ENCODE measurements around the gene PACS1. TPM values are rescaled to one million over a fixed set of nuclear protein-coding genes. Genes with fewer than 3 reads are reported as not detected.

Gene PACS1
- polyA plus RNA-seq, 1 of the 3 experiments (the other 2 are of a cell fraction): 37.3 TPM

DNA sequence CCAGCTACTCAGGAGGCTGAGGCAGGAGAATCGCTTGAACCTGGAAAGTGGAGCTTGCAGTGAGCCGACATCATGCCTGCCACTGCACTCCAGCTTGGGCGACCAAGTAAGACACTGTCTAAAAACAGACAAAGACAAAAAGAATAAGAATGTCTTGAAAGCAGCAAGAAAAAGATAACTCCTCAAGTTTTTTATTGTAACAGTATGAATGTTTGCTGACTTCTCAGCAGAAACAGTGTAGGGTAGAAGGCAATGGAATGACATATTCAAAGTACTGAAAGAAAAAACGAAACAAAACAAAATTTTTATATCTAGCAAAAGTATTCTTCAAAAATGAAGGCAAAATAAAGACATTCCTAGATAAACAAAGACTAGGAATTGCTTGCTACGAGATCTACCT is 76.9 kb downstream of the PACS1 start:
- CTCF ChIA-PET: no interaction called here
- Histone ChIP-seq H3K79me2 (ENCODE audit: insufficient read depth) (peaks cover 81% of the 10 kb centered on the region), H3K4me2 (no peak overlapping the region), H2AFZ (ENCODE audit: low read depth) (no peak overlapping the region), H3K4me3 (ENCODE audit: low read depth in 2 of 2, low read length in 1 of 2) (no peak overlapping the region), H3K9me2 (no peaks in the 10 kb centered on the region), H4K20me1 (ENCODE audit: insufficient read depth) (peaks cover 3% of the 10 kb centered on the region; the same call in 1 of the 2 replicates), H3K9me3 (peaks cover 8% of the 10 kb centered on the region), H3K27ac (ENCODE audit: low read depth in 2 of 2, low read length in 1 of 2) (no peak overlapping the region), H3K4me1 (ENCODE audit: control insufficient read depth in 1 of 2, insufficient read depth in 2 of 2, low read depth in 1 of 2, low read length in 1 of 2) (peaks cover 12% of the 10 kb centered on the region in 2 experiments), H3K27me3 (ENCODE audit: insufficient read depth) (no peaks in the 10 kb centered on the region), H3K9ac (no peak overlapping the region), H3K36me3 (replicated peaks in 1 of 2; ENCODE audit: control insufficient read depth in 1 of 2, insufficient read depth in 2 of 2, low read length in 1 of 2) (peaks cover 0 to 21% of the 10 kb centered on the region in 2 experiments), H3F3A (replicated peaks; ENCODE audit: insufficient read depth) (no peaks in the 10 kb centered on the region)
- TF ChIP-seq ELF1 (IDR thresholded peaks at IDR 0.05) (no peak), TEAD4 (IDR thresholded peaks at IDR 0.05; ENCODE audit: borderline replicate concordance, insufficient read depth) (no peak), GATA2 (CRISPR knock-in tag; IDR thresholded peaks at IDR 0.05) (no peak), TCF12 (IDR thresholded peaks at IDR 0.05) (no peak), CTCF (IDR thresholded peaks at IDR 0.05) (no peak), RAD21 (IDR thresholded peaks at IDR 0.05; ENCODE audit: low read length) (no peak), YY1 (IDR thresholded peaks at IDR 0.05; ENCODE audit: low read depth) (no peak), USF2 (IDR thresholded peaks at IDR 0.05; ENCODE audit: borderline replicate concordance, low read depth, low read length) (no peak), EZH2phosphoT487 (IDR thresholded peaks at IDR 0.05; ENCODE audit: borderline replicate concordance, low read depth) (no peak)
- TF ChIP-seq, protein P1, sequence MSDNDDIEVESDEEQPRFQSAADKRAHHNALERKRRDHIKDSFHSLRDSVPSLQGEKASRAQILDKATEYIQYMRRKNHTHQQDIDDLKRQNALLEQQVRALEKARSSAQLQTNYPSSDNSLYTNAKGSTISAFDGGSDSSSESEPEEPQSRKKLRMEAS (IDR thresholded peaks at IDR 0.05; ENCODE audit: low read depth): no peak
- TF ChIP-seq, protein P2, sequence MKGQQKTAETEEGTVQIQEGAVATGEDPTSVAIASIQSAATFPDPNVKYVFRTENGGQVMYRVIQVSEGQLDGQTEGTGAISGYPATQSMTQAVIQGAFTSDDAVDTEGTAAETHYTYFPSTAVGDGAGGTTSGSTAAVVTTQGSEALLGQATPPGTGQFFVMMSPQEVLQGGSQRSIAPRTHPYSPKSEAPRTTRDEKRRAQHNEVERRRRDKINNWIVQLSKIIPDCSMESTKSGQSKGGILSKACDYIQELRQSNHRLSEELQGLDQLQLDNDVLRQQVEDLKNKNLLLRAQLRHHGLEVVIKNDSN (IDR thresholded peaks at IDR 0.05; ENCODE audit: borderline replicate concordance, low read depth): no peak
- 93% methylated on average over 5 of the region's 5 CpGs for WGBS (ENCODE audit: low lambda C conversion rate)
- POLR2A ChIA-PET: no interaction called here
- DNase-seq: no peak

DNA sequence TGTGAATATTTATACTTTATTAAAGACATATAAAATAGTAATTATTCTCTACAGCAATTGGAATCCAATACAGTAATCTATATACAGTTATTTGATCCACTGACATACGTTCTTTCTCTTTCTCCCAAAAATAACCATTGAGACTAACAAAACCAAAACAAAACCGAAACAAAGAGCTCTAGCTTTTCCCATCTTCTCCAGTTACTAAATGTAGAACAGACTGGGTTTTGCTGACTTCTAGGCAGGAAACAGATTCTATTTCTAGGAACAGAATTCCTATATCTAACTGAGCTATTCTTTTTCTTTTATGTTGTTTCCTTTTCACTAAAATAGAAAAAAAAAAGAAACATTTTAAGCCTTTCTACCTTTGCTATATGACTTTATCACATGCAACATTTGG is 80.1 kb downstream of the PACS1 start:
- Histone ChIP-seq H3K9ac (no peak overlapping the region), H3K27ac (ENCODE audit: low read depth in 2 of 2, low read length in 1 of 2) (no peak overlapping the region), H3K4me2 (no peak overlapping the region), H2AFZ (ENCODE audit: low read depth) (no peak overlapping the region), H3F3A (replicated peaks; ENCODE audit: insufficient read depth) (peaks cover 10% of the 10 kb centered on the region), H3K4me1 (ENCODE audit: control insufficient read depth in 1 of 2, insufficient read depth in 2 of 2, low read depth in 1 of 2, low read length in 1 of 2) (no peaks in the 10 kb centered on the region; a peak in 1 of 4 replicates), H3K9me2 (no peaks in the 10 kb centered on the region), H3K79me2 (ENCODE audit: insufficient read depth) (peaks cover 77% of the 10 kb centered on the region), H3K36me3 (replicated peaks in 1 of 2; ENCODE audit: control insufficient read depth in 1 of 2, insufficient read depth in 2 of 2, low read length in 1 of 2) (peaks cover 0 to 24% of the 10 kb centered on the region in 2 experiments), H3K4me3 (ENCODE audit: low read depth in 2 of 2, low read length in 1 of 2) (no peak overlapping the region), H4K20me1 (ENCODE audit: insufficient read depth) (no peaks in the 10 kb centered on the region; the same call in 1 of the 2 replicates), H3K27me3 (ENCODE audit: insufficient read depth) (no peaks in the 10 kb centered on the region), H3K9me3 (peaks cover 8% of the 10 kb centered on the region)
- WGBS (ENCODE audit: low lambda C conversion rate): 82% methylated on average over 2 of the region's 2 CpGs
- DNase-seq: no peak
- ChIA-PET POLR2A (no interaction called here), CTCF (no interaction called here)
- no peak for TF ChIP-seq TEAD4 (IDR thresholded peaks at IDR 0.05; ENCODE audit: borderline replicate concordance, insufficient read depth)
- TF ChIP-seq CTCF (IDR thresholded peaks at IDR 0.05): no peak
- TF ChIP-seq POLR2AphosphoS5 (IDR thresholded peaks at IDR 0.05; ENCODE audit: low read depth, low read length): no peak
- TF ChIP-seq GABPA (IDR thresholded peaks at IDR 0.05; ENCODE audit: low read depth): no peak
- TF ChIP-seq FOXM1 (IDR thresholded peaks at IDR 0.05; ENCODE audit: low read depth): no peak
- no peak for TF ChIP-seq NFIC (IDR thresholded peaks at IDR 0.05; ENCODE audit: borderline replicate concordance)
- TF ChIP-seq MEF2A (IDR thresholded peaks at IDR 0.05; ENCODE audit: borderline replicate concordance, low read depth): no peak
- no peak for TF ChIP-seq TCF12 (IDR thresholded peaks at IDR 0.05)
- no peak for TF ChIP-seq EP300 (IDR thresholded peaks at IDR 0.05; ENCODE audit: borderline replicate concordance in 1 of 2, low read depth in 1 of 2, low read length in 1 of 2)
- no peak for TF ChIP-seq SMC3 (IDR thresholded peaks at IDR 0.05; ENCODE audit: low read depth, low read length)
- no peak for TF ChIP-seq CHD2 (IDR thresholded peaks at IDR 0.05; ENCODE audit: low read length, partially characterized antibody)
- TF ChIP-seq RXRA (IDR thresholded peaks at IDR 0.05; ENCODE audit: borderline replicate concordance, low read depth): no peak
- TF ChIP-seq, protein P3, sequence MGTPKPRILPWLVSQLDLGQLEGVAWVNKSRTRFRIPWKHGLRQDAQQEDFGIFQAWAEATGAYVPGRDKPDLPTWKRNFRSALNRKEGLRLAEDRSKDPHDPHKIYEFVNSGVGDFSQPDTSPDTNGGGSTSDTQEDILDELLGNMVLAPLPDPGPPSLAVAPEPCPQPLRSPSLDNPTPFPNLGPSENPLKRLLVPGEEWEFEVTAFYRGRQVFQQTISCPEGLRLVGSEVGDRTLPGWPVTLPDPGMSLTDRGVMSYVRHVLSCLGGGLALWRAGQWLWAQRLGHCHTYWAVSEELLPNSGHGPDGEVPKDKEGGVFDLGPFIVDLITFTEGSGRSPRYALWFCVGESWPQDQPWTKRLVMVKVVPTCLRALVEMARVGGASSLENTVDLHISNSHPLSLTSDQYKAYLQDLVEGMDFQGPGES (IDR thresholded peaks at IDR 0.05; ENCODE audit: low read depth, low read length): no peak
- no peak for TF ChIP-seq TAF1 (IDR thresholded peaks at IDR 0.05; ENCODE audit: borderline replicate concordance, low read depth, low read length)

All from SK-N-SH (cell line).